ENCODE data around the gene NPPB.

The NPPB gene

GRCh38 chr1:11833497-11833896 is 25.2 kb downstream of the NPPB start:
- DNase-seq = no peak
- Histone ChIP-seq H3K27me3 (ENCODE audit: insufficient read depth, low read depth, severe bottlenecking) (no peaks in the 10 kb centered on the region), H3K4me3 (ENCODE audit: low read depth, low read length) (no peak overlapping the region), H3K27ac (no peak overlapping the region), H3K9me3 (ENCODE audit: severe bottlenecking) (no peaks in the 10 kb centered on the region), H3K36me3 (peaks cover 75% of the 10 kb centered on the region)
- TF ChIP-seq, protein P1, sequence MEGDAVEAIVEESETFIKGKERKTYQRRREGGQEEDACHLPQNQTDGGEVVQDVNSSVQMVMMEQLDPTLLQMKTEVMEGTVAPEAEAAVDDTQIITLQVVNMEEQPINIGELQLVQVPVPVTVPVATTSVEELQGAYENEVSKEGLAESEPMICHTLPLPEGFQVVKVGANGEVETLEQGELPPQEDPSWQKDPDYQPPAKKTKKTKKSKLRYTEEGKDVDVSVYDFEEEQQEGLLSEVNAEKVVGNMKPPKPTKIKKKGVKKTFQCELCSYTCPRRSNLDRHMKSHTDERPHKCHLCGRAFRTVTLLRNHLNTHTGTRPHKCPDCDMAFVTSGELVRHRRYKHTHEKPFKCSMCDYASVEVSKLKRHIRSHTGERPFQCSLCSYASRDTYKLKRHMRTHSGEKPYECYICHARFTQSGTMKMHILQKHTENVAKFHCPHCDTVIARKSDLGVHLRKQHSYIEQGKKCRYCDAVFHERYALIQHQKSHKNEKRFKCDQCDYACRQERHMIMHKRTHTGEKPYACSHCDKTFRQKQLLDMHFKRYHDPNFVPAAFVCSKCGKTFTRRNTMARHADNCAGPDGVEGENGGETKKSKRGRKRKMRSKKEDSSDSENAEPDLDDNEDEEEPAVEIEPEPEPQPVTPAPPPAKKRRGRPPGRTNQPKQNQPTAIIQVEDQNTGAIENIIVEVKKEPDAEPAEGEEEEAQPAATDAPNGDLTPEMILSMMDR (IDR thresholded peaks at IDR 0.05; ENCODE audit: low read depth, low read length) = no peak

DNA sequence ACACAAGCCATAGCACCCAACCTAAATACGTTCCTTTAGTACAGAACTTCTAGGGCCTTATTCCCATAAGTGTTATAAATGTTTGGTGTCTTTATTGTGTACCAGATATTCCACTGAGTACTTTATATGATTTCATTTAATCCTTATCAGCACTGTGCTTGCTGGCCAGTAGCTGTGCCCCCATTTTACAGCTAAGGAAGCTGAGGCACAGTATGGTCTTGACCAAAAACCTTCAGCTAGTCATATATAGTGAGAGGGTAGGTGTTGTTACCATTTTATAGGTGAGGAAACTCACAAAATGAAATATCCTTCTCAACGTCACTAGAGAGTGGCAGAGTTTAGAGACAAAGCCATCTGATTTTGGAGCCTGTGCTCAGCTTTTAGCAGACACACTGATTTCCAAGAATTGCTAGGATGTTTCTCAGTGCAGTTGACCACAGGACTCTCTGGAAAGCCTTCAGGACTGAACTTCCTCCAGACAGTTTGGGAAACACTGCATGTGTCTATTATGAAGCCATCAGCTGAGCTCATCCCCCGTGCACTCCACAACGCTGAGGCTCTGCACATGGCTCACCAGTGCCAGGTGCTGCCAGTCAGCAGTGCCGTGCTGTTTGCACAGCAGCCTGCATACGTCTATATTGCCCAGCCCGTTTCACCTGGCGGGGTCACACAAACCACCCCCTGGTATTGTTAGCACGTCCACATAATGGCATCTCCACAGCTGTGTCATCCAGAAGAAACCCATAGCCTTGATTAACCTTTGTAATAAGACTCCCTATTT is 26.6 kb downstream of the NPPB start:
- Histone ChIP-seq H3K27me3 (ENCODE audit: insufficient read depth, low read depth, severe bottlenecking) (no peaks in the 10 kb centered on the region), H3K9me3 (ENCODE audit: severe bottlenecking) (no peaks in the 10 kb centered on the region), H3K4me3 (ENCODE audit: low read depth, low read length) (no peak overlapping the region), H3K27ac (no peak overlapping the region), H3K36me3 (peaks cover 69% of the 10 kb centered on the region)
- TF ChIP-seq, protein P1 (IDR thresholded peaks at IDR 0.05; ENCODE audit: low read depth, low read length) = no peak
- no peak for DNase-seq

GRCh38 chr1:11828511-11828910 is 30.2 kb downstream of the NPPB start:
- Histone ChIP-seq H3K27me3 (ENCODE audit: insufficient read depth, low read depth, severe bottlenecking) (no peaks in the 10 kb centered on the region), H3K36me3 (peaks cover 48% of the 10 kb centered on the region), H3K27ac (no peak overlapping the region), H3K9me3 (ENCODE audit: severe bottlenecking) (no peaks in the 10 kb centered on the region), H3K4me3 (ENCODE audit: low read depth, low read length) (no peak overlapping the region)
- DNase-seq = no peak
- TF ChIP-seq, protein P1 (IDR thresholded peaks at IDR 0.05; ENCODE audit: low read depth, low read length) = no peak

DNA sequence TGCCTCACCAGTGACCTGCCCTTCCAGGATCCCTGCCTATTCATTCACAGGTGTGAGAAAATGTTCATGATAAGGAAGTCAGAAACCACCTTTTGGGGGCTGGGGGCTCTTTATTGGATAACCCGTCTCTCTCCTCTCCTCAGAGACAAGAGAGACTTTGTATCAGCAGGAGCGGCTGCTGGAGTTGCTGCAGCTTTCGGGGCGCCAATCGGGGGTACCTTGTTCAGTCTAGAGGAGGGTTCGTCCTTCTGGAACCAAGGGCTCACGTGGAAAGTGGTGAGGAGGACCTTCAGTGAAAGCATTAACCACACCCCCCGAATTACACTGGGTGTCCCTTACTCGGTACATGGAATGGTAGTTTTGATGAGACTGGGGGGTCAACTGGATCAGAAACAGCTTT is 31.8 kb downstream of the NPPB start:
- Histone ChIP-seq H3K27ac (no peak overlapping the region), H3K4me3 (ENCODE audit: low read depth, low read length) (no peak overlapping the region), H3K36me3 (peaks cover 44% of the 10 kb centered on the region), H3K27me3 (ENCODE audit: insufficient read depth, low read depth, severe bottlenecking) (no peaks in the 10 kb centered on the region), H3K9me3 (ENCODE audit: severe bottlenecking) (no peaks in the 10 kb centered on the region)
- no peak for DNase-seq
- TF ChIP-seq, protein P1 (IDR thresholded peaks at IDR 0.05; ENCODE audit: low read depth, low read length) = no peak

GRCh38 chr1:11825131-11825530 is 33.6 kb downstream of the NPPB start:
- Histone ChIP-seq H3K27me3 (ENCODE audit: insufficient read depth, low read depth, severe bottlenecking) (no peaks in the 10 kb centered on the region), H3K4me3 (ENCODE audit: low read depth, low read length) (no peak overlapping the region), H3K27ac (no peak overlapping the region), H3K36me3 (peaks cover 37% of the 10 kb centered on the region), H3K9me3 (ENCODE audit: severe bottlenecking) (no peaks in the 10 kb centered on the region)
- DNase-seq = no peak
- TF ChIP-seq, protein P1 (IDR thresholded peaks at IDR 0.05; ENCODE audit: low read depth, low read length) = no peak

Data from WERI-Rb-1 (cell line).